DND-41 (cell line): Measurements from ENCODE around the gene COL6A3.

Experiments used
- EZH2 ChIP-seq: IDR thresholded peaks from 3 replicates; pipeline ENCODE4 v1.6.1; 2012; ENCODE audit warnings: borderline replicate concordance, low read depth, mild to moderate bottlenecking, moderate library complexity, low read length, inconsistent platforms; ENCODE audit not compliant: severe bottlenecking
- TF ChIP-seq, protein P1 (sequence below): IDR thresholded peaks from 2 replicates; pipeline ENCODE4 v1.5.1; 2012; ENCODE audit warnings: borderline replicate concordance, low read length, moderate library complexity, mild to moderate bottlenecking; ENCODE audit not compliant: poor library complexity, severe bottlenecking; ENCODE audit errors: extremely low read depth

GRCh38 chr2:237430861-237431260 is 16.9 kb upstream of the COL6A3 start:
- TF ChIP-seq, protein P1, sequence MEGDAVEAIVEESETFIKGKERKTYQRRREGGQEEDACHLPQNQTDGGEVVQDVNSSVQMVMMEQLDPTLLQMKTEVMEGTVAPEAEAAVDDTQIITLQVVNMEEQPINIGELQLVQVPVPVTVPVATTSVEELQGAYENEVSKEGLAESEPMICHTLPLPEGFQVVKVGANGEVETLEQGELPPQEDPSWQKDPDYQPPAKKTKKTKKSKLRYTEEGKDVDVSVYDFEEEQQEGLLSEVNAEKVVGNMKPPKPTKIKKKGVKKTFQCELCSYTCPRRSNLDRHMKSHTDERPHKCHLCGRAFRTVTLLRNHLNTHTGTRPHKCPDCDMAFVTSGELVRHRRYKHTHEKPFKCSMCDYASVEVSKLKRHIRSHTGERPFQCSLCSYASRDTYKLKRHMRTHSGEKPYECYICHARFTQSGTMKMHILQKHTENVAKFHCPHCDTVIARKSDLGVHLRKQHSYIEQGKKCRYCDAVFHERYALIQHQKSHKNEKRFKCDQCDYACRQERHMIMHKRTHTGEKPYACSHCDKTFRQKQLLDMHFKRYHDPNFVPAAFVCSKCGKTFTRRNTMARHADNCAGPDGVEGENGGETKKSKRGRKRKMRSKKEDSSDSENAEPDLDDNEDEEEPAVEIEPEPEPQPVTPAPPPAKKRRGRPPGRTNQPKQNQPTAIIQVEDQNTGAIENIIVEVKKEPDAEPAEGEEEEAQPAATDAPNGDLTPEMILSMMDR, result no peak
- no peak for TF ChIP-seq EZH2
